HG02759 (cell line): ENCODE measurements around the gene DAG1.
"Not testable (repeated sequence)": the region's sequence is repeated elsewhere in the genome, so short reads cannot be mapped to it uniquely, and the experiment has no call there.

ENCODE experiments used
- ATAC-seq: cut with Tn5 transposase; IDR thresholded peaks from one replicate; pipeline ENCODE4 v1.9.1; 2021; ENCODE audit warnings: mild to moderate bottlenecking, moderate library complexity; ENCODE audit not compliant: unreplicated experiment

Gene DAG1

GRCh38 chr3:49469037-49469935, 781 bp upstream of the DAG1 start:
- no peak for ATAC-seq

- peak; percentile 26 for ATAC-seq
These were observed 800 bp downstream of the DAG1 start for GRCh38 chr3:49470714-49471420.

DNA sequence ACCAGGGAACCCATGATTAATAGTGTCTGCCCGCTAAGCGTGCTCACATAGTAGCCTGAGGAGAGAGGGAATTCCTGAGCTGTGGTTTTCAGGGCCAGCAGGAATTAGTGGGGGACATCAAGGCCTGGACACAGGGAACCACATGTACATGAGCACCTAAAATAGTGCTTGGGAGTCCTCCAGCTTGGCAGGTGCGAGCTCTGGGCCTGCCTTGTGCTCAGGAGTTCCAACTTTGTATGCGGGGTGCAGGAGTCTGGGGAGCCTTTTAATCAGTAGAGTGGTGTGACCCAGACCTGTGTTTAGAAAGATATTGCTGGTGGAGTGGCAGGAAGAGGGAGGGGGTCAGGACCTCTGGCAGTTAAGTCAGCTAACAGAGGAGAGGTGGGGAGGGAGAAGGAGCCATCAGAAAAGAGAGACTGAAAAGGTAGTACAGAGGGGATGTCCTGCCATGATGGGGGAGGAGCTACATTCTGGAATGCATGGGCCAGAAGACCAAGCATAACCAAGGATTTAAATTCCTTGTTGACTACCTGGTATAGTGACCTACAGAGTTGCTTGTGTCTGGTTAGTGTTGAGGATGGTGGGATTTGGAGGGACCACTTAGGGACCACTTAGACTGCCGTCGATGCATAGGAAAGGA, 1.9 kb downstream of the DAG1 start:
- ATAC-seq, result no peak

- no peak for ATAC-seq
These were observed 6.5 kb downstream of the DAG1 start for GRCh38 chr3:49476563-49476962.

GRCh38 chr3:49482766-49483165, 12.7 kb downstream of the DAG1 start:
- ATAC-seq, result no peak

GRCh38 chr3:49484471-49484870, 14.4 kb downstream of the DAG1 start:
- no peak for ATAC-seq

DNA sequence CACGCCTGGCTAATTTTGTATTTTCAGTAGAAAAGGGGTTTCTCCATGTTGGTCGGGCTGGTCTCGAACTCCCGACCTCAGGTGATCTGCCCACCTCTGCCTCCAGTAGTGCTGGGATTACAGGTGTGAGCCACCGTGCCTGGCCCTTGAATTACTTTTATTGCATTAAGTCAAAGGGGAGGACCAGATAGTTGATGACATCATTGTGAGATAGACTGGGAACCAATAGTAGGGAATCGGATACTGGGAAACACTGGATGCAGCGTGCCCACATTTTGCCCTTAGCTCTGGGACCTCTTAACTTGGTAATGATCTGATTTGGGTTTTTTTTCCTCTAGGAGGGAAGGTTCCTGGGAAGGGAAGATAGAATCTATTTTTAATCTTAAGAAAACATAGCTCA, 19.2 kb downstream of the DAG1 start:
- no peak for ATAC-seq

DNA sequence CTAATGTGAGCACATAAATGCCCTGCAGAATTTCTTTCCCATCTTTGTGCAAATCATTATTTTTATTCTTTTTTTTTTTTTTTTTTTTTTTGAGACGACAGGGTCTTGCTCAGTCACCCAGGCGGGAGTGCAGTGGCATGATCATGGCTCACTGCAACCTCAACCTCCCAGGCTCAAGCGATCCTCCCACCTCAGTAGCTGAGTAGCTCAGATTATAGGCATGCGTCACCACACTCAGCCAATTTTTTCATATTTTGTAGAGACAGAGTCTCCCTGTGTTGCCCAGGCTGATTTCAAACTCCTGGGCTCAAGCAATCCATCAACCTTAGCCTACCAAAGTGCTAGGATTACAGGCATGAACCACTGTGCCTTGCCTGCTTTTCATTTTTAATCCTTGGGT, 22.9 kb downstream of the DAG1 start:
- ATAC-seq, result no peak

GRCh38 chr3:49493901-49494300, 23.8 kb downstream of the DAG1 start:
- ATAC-seq, result no peak

DNA sequence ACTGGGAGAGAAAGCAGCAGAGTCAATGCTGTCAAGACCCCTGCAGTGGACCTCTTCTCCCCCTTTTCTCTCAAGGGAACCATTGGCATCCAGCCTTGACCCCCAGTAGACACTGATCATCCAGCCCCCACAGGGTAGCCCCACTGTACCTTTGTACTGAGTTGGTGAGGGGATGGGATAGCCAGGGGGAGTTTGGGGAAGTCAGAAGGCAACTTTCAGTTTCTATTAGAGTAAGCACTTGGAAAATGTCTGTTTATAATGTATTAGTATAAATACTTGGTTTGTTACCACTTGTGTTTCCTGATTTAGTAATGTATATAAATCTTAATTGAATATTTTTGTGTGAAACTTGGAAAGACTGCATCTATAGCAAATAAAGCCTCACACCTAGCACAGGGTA, 25.0 kb downstream of the DAG1 start:
- ATAC-seq, result no peak

DNA sequence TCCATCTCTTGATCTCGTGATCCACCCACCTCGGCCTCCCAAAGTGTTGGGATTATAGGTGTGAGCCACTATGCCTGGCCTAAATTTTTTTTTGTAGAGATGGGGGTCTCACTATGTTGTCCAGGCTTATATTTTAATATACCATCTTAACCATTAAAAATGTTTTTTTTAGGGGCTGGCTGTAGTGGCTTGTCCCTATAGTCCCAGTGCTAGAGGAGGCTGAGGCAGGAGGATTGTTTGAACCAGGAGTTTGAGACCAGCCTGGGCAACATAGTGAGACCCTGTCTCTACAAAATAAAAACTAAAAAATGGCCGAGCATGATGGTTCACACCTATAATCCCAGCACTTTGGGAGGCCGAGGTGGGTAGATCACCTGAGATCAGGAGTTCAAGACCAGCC, 26.8 kb downstream of the DAG1 start:
- ATAC-seq, result not testable (repeated sequence)

GRCh38 chr3:49497606-49498005, 27.5 kb downstream of the DAG1 start:
- ATAC-seq, result no peak

GRCh38 chr3:49498239-49498638, 28.2 kb downstream of the DAG1 start:
- ATAC-seq, result no peak

- no peak for ATAC-seq
These were observed 28.6 kb downstream of the DAG1 start for GRCh38 chr3:49498648-49499047.

- no peak for ATAC-seq
These were observed 30.2 kb downstream of the DAG1 start for GRCh38 chr3:49500205-49500731.

- ATAC-seq, result no peak
These were observed 30.9 kb downstream of the DAG1 start for GRCh38 chr3:49500732-49501609.

DNA sequence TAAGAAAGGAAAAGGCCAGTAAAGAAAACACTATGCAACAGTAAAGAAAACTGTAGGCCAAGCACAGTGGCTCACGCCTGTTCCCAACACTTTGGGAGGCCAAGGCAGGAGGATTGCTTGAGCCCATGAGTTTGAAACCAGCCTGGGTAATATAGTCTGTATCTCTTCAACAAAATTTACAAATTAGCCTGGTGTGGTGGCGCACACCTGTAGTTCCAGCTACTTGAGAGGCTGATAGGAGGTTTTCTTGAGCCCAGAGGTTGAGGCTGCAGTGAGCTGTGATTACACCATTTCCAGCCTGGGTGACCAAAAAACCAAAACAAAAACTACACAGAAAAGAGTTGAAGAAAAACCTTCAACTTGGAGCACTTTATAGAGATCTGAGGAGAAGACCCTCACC, 31.8 kb downstream of the DAG1 start:
- ATAC-seq, result no peak

DNA sequence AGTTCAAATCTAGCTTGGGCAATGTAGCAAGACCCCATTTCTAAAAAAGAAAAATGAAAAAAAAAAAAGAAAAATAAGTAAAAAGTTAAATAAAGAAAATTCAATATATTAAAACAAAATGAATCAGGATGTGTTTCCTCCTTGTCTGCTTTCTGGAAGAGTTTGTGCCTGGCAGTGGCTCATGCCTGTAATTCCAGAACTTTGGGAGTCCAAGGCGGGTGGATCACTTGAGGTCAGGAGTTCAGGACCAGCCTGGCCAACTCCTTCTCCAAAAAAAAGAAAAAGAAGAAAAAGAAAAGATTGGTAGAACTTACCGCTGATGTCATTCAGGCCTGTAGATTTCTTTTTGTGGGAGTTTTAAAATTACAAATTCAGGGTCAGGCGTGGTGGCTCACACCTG, 36.8 kb downstream of the DAG1 start:
- no peak for ATAC-seq

- ATAC-seq, result no peak
These were observed 39.0 kb downstream of the DAG1 start for GRCh38 chr3:49509028-49509561.

DNA sequence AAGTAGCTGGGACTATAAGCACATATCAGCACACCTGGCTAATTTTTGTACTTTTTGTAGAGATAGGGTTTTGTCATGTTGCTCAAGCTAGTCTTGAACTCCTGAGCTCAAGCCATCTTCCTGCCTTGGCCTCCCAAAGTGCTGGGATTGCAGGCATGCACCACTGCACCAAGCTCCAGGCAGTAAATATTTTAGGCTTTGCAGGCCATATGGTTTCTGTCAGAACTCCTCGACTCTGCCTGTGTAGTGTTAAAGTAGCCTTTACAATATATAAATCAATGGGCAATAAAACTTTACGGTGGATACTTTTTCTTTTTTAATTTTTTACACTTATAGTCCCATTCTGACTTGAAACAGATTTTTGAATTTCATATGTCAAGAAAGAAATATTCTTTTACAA, 41.6 kb downstream of the DAG1 start:
- ATAC-seq, result no peak
